ENCODE measurements around the gene PTPRN2. TPM values are rescaled to one million over a fixed set of nuclear protein-coding genes. Genes with fewer than 3 reads are reported as not detected.

Gene PTPRN2
- total RNA-seq, 1 experiment from 2014 or later: 1.7 TPM

DNA sequence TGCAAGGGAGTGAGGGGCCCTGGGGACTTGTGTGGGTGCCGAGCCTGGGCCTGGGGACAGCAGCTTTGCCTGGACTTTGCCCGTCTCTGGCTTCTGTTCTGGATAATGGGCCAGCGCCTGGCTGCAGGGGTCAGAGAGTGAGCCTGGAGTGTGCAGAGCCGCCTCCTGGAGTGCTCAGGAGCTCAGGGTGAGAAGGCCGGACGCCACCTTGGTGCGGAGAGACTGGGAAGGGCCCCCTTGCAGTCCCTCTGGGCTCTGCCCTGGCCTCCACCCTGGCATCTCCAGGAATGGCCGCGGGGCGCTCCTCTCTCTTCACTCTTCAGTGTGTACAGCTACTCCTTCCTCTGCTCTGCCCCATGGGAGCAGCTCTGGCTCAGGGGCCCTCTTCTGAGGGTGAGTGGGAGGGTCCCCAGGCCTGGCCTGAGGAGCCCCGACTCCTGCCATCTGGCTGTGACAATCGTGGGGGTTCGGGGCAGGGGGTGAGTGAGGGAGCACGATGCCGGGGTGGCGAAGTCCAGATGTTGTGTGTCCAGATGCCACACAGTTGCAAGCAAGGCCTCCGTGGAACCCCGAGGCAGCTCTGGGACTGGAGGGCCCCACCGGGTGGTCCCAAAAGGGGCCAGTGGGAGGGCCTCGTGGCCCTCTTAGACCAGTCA lies 1063.7 kb downstream of the PTPRN2 start:
- H3K4me2 ChIP-seq (ENCODE audit: low read depth, low read length, poor library complexity, severe bottlenecking): no peak overlapping the region
- H3K4me1 ChIP-seq (ENCODE audit: low read length): no peaks in the 10 kb centered on the region; the same call in 1 of the 2 replicates
- no peaks in the 10 kb centered on the region for H3K9me3 ChIP-seq (ENCODE audit: low read length)
- H3K9ac ChIP-seq (ENCODE audit: low read length): no peak overlapping the region
- no peaks in the 10 kb centered on the region for H4K20me1 ChIP-seq (ENCODE audit: insufficient read depth, low read depth, low read length)
- no peaks in the 10 kb centered on the region for H3K79me2 ChIP-seq (ENCODE audit: low read length)
- H3K4me3 ChIP-seq (ENCODE audit: low read length): no peak overlapping the region
- no peak for DNase-seq
- H3K36me3 ChIP-seq (ENCODE audit: insufficient read depth, low read length): no peaks in the 10 kb centered on the region
- H3K27me3 ChIP-seq (ENCODE audit: low read length): no peaks in the 10 kb centered on the region
- H3K9me2 ChIP-seq (replicated peaks; ENCODE audit: insufficient read depth, low read length): no peaks in the 10 kb centered on the region
- no peak overlapping the region for H2AFZ ChIP-seq (ENCODE audit: low read length)
- no peak overlapping the region for H3K27ac ChIP-seq (ENCODE audit: low read length)

DNA sequence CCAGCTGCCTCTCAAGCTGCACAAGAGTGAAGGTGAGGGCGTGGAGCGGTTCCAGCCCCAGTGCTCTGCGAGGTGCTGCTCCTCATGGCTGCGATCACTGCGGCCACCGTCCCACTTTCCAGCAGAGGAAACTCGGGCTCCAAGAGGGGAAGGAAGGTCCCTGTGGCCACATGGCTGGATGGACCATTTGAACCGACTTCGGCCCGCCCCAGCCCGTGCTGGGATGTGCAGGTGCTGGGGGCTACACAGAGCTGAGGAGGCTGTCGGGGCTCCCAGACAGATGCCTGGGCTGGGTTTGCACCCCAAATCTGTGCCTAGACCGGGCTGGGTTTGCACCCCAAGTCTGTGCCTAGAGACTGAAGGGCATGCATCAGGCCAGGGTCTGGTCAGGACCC lies 1064.3 kb downstream of the PTPRN2 start:
- Histone ChIP-seq H3K79me2 (ENCODE audit: low read length) (no peaks in the 10 kb centered on the region), H3K9ac (ENCODE audit: low read length) (no peak overlapping the region), H3K9me3 (ENCODE audit: low read length) (no peaks in the 10 kb centered on the region), H4K20me1 (ENCODE audit: insufficient read depth, low read depth, low read length) (no peaks in the 10 kb centered on the region), H3K9me2 (replicated peaks; ENCODE audit: insufficient read depth, low read length) (no peaks in the 10 kb centered on the region), H3K4me3 (ENCODE audit: low read length) (no peak overlapping the region), H3K4me1 (ENCODE audit: low read length) (no peaks in the 10 kb centered on the region; the same call in 1 of the 2 replicates), H3K27me3 (ENCODE audit: low read length) (no peaks in the 10 kb centered on the region), H3K4me2 (ENCODE audit: low read depth, low read length, poor library complexity, severe bottlenecking) (no peak overlapping the region), H3K36me3 (ENCODE audit: insufficient read depth, low read length) (no peaks in the 10 kb centered on the region), H3K27ac (ENCODE audit: low read length) (no peak overlapping the region), H2AFZ (ENCODE audit: low read length) (no peak overlapping the region)
- no peak for DNase-seq

DNA sequence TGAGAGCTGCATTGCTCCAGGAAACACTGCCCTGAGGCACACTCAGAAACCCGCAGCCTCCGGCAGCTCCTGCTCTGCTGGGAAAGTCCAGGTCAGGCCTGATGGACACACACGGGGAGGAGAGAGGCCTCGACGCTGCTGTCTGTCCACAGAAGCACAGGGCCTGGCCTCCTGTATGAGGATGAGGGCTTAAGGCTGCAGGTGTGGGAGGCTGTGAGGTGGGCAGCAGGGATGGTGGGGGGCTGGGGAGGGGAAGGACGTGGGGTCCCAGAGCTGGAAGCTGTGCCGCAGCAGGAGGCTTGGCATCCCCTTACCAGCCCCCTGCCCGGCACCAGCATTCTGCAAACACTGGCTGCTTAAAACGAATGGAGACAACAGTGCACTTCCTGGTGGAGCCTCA lies 1064.7 kb downstream of the PTPRN2 start:
- DNase-seq: no peak
- H3K9me2 ChIP-seq (replicated peaks; ENCODE audit: insufficient read depth, low read length): no peaks in the 10 kb centered on the region
- no peak overlapping the region for H3K4me2 ChIP-seq (ENCODE audit: low read depth, low read length, poor library complexity, severe bottlenecking)
- H2AFZ ChIP-seq (ENCODE audit: low read length): no peak overlapping the region
- no peaks in the 10 kb centered on the region for H3K79me2 ChIP-seq (ENCODE audit: low read length)
- no peaks in the 10 kb centered on the region for H3K9me3 ChIP-seq (ENCODE audit: low read length)
- no peaks in the 10 kb centered on the region; the same call in 1 of the 2 replicates for H3K4me1 ChIP-seq (ENCODE audit: low read length)
- no peaks in the 10 kb centered on the region for H4K20me1 ChIP-seq (ENCODE audit: insufficient read depth, low read depth, low read length)
- no peak overlapping the region for H3K4me3 ChIP-seq (ENCODE audit: low read length)
- no peak overlapping the region for H3K27ac ChIP-seq (ENCODE audit: low read length)
- no peaks in the 10 kb centered on the region for H3K36me3 ChIP-seq (ENCODE audit: insufficient read depth, low read length)
- H3K27me3 ChIP-seq (ENCODE audit: low read length): no peaks in the 10 kb centered on the region
- H3K9ac ChIP-seq (ENCODE audit: low read length): no peak overlapping the region

DNA sequence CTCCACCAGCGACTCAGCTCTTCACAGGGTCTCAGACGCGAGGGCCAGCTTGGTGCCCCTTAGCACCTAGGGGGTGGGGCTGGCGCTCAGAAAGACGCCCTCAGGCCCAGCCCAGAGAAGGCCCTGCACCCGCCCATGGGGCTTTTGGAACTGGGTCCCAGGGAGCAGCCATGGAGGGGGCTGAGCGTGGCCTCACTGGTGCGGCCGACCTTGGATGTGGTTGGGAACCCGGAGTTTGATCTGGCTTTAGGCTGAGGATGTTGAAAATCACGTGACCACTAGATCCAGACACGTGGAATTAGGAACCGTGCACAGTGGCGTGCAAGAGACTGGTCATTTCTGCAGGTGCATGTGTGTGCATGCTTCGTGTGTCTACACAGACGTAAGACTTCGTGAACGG lies 1065.4 kb downstream of the PTPRN2 start:
- DNase-seq: no peak
- Histone ChIP-seq H3K9ac (ENCODE audit: low read length) (no peak overlapping the region), H3K27me3 (ENCODE audit: low read length) (no peaks in the 10 kb centered on the region), H3K9me3 (ENCODE audit: low read length) (no peaks in the 10 kb centered on the region), H2AFZ (ENCODE audit: low read length) (no peak overlapping the region), H3K79me2 (ENCODE audit: low read length) (no peaks in the 10 kb centered on the region), H3K4me1 (ENCODE audit: low read length) (no peaks in the 10 kb centered on the region; the same call in 1 of the 2 replicates), H3K27ac (ENCODE audit: low read length) (no peak overlapping the region), H3K4me3 (ENCODE audit: low read length) (no peak overlapping the region), H3K36me3 (ENCODE audit: insufficient read depth, low read length) (no peaks in the 10 kb centered on the region), H4K20me1 (ENCODE audit: insufficient read depth, low read depth, low read length) (no peaks in the 10 kb centered on the region), H3K9me2 (replicated peaks; ENCODE audit: insufficient read depth, low read length) (no peaks in the 10 kb centered on the region), H3K4me2 (ENCODE audit: low read depth, low read length, poor library complexity, severe bottlenecking) (no peak overlapping the region)

DNA sequence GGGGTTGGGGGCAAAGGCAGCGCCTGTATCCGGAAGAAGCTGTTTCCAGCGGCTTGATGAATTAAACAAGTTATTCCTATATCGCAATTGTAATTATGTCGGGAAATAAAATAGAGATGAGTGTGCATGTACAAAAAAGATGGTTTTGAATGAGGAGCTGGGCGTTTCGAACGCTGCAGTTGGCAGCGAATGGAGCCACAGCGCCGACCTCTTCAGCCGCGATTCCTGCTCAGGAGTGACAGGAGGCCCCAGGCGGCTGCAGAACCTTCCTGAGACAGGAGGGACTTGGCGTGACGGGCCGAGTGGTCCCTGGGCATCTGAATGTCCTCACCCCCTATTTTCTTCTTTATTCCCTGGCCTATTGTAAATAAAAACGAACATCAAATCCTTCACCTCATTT lies 1065.9 kb downstream of the PTPRN2 start:
- H3K27ac ChIP-seq (ENCODE audit: low read length): no peak overlapping the region
- H3K4me1 ChIP-seq (ENCODE audit: low read length): no peaks in the 10 kb centered on the region; the same call in 1 of the 2 replicates
- H3K9me2 ChIP-seq (replicated peaks; ENCODE audit: insufficient read depth, low read length): no peaks in the 10 kb centered on the region
- no peaks in the 10 kb centered on the region for H3K9me3 ChIP-seq (ENCODE audit: low read length)
- no peaks in the 10 kb centered on the region for H3K27me3 ChIP-seq (ENCODE audit: low read length)
- no peaks in the 10 kb centered on the region for H3K79me2 ChIP-seq (ENCODE audit: low read length)
- no peak for DNase-seq
- H3K4me2 ChIP-seq (ENCODE audit: low read depth, low read length, poor library complexity, severe bottlenecking): no peak overlapping the region
- H2AFZ ChIP-seq (ENCODE audit: low read length): no peak overlapping the region
- no peaks in the 10 kb centered on the region for H3K36me3 ChIP-seq (ENCODE audit: insufficient read depth, low read length)
- H3K4me3 ChIP-seq (ENCODE audit: low read length): no peak overlapping the region
- no peaks in the 10 kb centered on the region for H4K20me1 ChIP-seq (ENCODE audit: insufficient read depth, low read depth, low read length)
- no peak overlapping the region for H3K9ac ChIP-seq (ENCODE audit: low read length)

DNA sequence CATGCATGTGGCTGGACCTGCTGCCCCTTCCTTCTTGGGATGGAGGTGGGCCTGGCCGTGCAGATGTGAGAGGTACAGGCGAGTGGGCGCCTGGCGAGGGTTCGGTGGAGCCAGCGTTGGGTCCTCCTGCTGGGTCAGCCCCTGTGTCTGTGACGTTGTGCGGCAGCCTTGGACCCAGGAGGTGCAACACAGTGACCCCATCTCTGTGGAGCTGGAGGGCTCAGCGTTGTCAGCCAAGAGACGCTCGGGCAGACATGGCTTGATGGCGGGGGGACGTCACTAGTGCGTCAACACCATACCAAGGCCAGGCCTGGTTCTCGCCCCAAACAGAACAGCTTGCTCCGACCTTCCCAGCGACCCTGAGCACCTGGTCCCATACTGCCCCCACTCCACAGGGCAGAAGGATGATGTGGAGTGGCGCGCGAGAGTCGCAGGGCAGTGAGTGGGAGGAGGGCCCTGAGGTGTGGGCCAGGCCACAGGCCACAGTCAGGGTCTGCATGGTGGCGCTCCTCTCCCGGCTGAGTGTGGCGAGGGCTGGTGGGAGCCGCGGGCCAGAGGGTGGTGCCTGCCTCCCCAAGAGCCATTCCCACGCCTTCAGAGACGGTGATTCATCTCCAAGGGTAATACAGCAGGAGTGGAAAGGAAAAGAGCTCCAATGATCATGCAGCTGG lies 1066.4 kb downstream of the PTPRN2 start:
- Histone ChIP-seq H3K4me3 (ENCODE audit: low read length) (no peak overlapping the region), H3K9ac (ENCODE audit: low read length) (no peak overlapping the region), H3K4me2 (ENCODE audit: low read depth, low read length, poor library complexity, severe bottlenecking) (no peak overlapping the region), H3K4me1 (ENCODE audit: low read length) (no peaks in the 10 kb centered on the region; the same call in 1 of the 2 replicates), H3K27me3 (ENCODE audit: low read length) (no peaks in the 10 kb centered on the region), H4K20me1 (ENCODE audit: insufficient read depth, low read depth, low read length) (no peaks in the 10 kb centered on the region), H3K9me3 (ENCODE audit: low read length) (no peaks in the 10 kb centered on the region), H3K27ac (ENCODE audit: low read length) (no peak overlapping the region), H3K79me2 (ENCODE audit: low read length) (no peaks in the 10 kb centered on the region), H2AFZ (ENCODE audit: low read length) (no peak overlapping the region), H3K9me2 (replicated peaks; ENCODE audit: insufficient read depth, low read length) (no peaks in the 10 kb centered on the region), H3K36me3 (ENCODE audit: insufficient read depth, low read length) (no peaks in the 10 kb centered on the region)
- DNase-seq: no peak

DNA sequence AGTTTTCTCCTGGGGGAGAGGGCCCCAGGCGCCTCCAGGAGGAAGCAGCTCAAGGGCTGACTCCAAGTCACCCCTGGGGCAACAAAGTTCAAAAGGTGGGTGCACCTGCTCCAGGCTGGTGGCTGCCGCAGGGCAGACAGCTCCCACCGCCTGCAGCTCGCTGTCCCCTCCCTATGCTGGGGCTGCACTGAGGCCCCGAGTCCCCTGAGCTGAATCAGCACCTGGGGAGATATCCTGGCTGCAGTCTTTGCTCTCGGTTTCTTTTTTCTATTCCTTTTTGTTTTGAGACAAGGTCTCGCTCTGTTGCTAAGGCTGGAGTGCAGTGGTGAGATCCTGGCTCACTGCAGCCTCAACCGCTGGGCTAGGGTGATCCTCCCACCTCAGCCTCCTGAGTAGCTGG lies 1067.4 kb downstream of the PTPRN2 start:
- Histone ChIP-seq H3K27me3 (ENCODE audit: low read length) (no peaks in the 10 kb centered on the region), H3K9me3 (ENCODE audit: low read length) (no peaks in the 10 kb centered on the region), H2AFZ (ENCODE audit: low read length) (no peak overlapping the region), H3K9me2 (replicated peaks; ENCODE audit: insufficient read depth, low read length) (no peaks in the 10 kb centered on the region), H3K4me1 (ENCODE audit: low read length) (no peaks in the 10 kb centered on the region; the same call in 1 of the 2 replicates), H3K36me3 (ENCODE audit: insufficient read depth, low read length) (no peaks in the 10 kb centered on the region), H3K4me3 (ENCODE audit: low read length) (no peak overlapping the region), H3K4me2 (ENCODE audit: low read depth, low read length, poor library complexity, severe bottlenecking) (no peak overlapping the region), H4K20me1 (ENCODE audit: insufficient read depth, low read depth, low read length) (no peaks in the 10 kb centered on the region), H3K27ac (ENCODE audit: low read length) (no peak overlapping the region), H3K9ac (ENCODE audit: low read length) (no peak overlapping the region), H3K79me2 (ENCODE audit: low read length) (no peaks in the 10 kb centered on the region)
- peak; percentile 43 for DNase-seq

DNA sequence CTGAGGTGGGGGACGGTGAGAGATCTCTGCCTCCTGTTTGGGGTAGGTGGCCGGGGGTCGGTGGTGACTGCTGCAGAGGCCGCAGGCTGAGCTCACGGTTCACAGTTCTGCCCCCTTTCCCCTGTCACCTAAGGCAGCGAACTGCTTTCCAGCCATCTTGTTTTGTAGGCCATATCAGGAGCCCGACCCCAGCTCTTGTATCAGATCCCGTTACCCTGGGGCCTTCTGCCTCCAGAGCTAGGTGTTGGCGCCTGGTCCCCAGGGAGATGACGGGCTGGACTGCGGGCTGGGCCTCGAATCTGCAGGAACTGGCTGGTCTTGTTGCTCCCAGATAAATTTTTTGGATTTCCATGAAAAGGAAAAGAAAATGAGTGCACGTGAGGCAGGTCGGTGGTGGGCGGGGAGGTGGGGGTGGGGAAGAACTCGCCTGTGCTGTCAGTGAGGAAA lies 1067.8 kb downstream of the PTPRN2 start:
- Histone ChIP-seq H2AFZ (ENCODE audit: low read length) (no peak overlapping the region), H3K4me3 (ENCODE audit: low read length) (no peak overlapping the region), H3K27ac (ENCODE audit: low read length) (no peak overlapping the region)

More for the DNA sequence above, 1067.8 kb downstream of the PTPRN2 start:
- Histone ChIP-seq H3K79me2 (ENCODE audit: low read length) (no peaks in the 10 kb centered on the region), H3K27me3 (ENCODE audit: low read length) (no peaks in the 10 kb centered on the region), H3K4me1 (ENCODE audit: low read length) (no peaks in the 10 kb centered on the region; the same call in 1 of the 2 replicates), H3K4me2 (ENCODE audit: low read depth, low read length, poor library complexity, severe bottlenecking) (no peak overlapping the region), H3K36me3 (ENCODE audit: insufficient read depth, low read length) (no peaks in the 10 kb centered on the region), H3K9ac (ENCODE audit: low read length) (no peak overlapping the region), H3K9me2 (replicated peaks; ENCODE audit: insufficient read depth, low read length) (no peaks in the 10 kb centered on the region), H3K9me3 (ENCODE audit: low read length) (no peaks in the 10 kb centered on the region), H4K20me1 (ENCODE audit: insufficient read depth, low read depth, low read length) (no peaks in the 10 kb centered on the region)
- no peak for DNase-seq
